ENCODE data around the gene TECTB.

Gene TECTB

DNA sequence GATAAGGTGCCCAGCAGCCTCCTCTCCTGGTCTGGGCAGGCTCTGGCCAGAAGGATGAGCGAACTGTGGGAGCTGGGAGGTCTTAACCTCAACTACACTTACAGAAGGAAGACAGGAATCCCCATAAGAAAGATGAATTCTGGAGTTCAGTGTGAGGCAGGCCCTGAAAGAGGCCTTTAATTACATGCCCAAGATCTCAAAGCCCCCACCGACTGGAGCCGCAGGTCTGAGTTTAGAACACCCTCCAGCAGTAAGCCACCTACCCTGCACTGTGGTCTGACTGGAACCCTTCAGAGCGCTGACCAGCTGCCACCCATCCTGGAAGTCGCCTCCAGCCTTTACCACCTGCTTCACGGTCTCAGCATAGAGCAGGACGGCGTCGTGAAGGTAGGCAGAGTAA is 62.5 kb downstream of the TECTB start:
- DNase-seq (ENCODE audit: low read depth in 2 of 3, low spot score in 1 of 3) = no peak

DNA sequence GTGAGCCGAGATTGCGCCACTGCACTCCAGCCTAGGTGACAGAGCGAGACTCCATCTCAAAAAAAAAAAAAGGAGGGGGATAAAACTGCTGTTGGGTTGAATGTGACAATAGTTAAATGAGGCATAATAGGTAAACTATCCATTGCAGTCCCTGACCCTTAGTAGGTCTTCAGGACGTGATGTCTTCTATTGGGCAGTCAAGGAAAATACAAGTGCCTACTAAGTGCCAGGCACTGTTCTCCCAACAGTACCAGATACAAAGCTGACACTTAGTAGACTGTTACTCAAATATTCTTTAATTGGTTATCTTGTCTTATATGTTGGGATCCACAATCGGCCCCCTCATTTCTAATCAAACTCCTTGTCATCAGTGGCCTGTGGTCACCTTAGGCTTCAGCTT is 63.6 kb downstream of the TECTB start:
- DNase-seq (ENCODE audit: low read depth in 2 of 3, low spot score in 1 of 3) = no peak

DNA sequence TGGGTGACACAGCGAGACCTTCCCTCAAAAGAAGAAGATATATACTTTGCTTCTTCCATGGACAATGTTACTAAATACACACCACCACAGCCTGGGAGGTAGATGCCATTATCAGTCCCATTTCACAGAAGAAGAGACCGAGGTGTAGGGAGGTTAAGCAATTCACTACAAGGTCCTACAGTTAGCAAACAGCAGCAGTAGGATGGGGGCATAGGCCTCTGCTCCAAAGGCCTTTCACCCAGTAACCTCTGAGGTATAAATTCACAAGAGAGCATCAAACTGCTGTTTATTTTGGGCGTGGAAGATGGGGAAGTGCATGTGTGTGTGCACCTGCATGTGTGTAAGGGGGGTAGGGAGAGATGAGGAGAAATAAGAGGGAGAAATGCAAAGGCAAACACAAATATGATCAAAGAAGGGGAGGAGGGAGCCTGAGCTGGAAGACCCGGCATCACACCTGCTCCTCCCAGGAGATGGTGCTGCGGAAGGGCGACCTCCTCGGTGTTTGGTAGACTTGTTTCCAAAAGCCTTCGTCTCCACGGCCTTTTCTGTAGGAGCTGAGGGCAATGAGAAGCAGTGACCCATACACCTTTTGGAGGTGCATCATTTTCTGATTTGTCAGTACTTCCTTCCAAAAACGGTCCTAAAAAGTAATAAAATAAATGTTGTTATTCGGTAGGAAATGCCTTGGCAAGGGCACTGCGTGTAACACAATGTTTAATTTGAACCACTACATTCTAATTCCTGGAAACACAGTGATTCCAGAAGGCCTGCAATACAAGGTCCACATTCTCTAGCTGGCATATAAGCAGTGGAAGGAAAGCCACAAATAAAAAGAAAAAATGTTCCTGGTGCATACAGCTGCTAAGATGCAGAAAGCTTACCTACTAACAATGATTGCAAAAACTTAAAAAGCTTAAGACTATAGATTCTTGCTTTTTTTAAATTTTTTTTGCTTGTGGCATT is 64.8 kb downstream of the TECTB start:
- DNase-seq (ENCODE audit: low read depth in 2 of 3, low spot score in 1 of 3) = no peak

GRCh38 chr10:112348759-112349158 is 65.6 kb downstream of the TECTB start:
- no peak for DNase-seq (ENCODE audit: low read depth in 2 of 3, low spot score in 1 of 3)

- DNase-seq (ENCODE audit: low read depth in 2 of 3, low spot score in 1 of 3) = no peak
Observed at GRCh38 chr10:112349521-112350085, 66.4 kb downstream of the TECTB start.

DNA sequence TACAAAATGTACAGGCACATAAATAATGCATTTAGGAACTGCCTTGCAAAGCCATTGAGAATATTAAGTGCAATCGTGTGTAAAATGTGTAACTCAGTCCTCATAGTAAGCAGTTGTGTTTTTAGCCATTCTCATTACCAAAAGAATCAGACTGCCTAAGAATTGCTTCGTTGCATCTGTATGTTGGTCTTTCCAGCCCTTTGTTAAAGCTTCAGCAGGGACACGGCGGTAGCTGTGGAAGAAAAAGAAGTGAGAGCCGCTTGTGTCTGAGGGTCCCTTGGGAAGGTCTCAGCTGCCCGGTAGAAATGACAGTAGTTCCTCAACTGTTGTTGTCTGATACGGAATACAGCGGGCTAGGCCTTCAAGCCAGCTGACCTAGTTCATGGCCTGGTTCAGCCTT is 67.9 kb downstream of the TECTB start:
- no peak for DNase-seq (ENCODE audit: low read depth in 2 of 3, low spot score in 1 of 3)

GRCh38 chr10:112352044-112352443 is 68.8 kb downstream of the TECTB start:
- DNase-seq (ENCODE audit: low read depth in 2 of 3, low spot score in 1 of 3) = no peak

DNA sequence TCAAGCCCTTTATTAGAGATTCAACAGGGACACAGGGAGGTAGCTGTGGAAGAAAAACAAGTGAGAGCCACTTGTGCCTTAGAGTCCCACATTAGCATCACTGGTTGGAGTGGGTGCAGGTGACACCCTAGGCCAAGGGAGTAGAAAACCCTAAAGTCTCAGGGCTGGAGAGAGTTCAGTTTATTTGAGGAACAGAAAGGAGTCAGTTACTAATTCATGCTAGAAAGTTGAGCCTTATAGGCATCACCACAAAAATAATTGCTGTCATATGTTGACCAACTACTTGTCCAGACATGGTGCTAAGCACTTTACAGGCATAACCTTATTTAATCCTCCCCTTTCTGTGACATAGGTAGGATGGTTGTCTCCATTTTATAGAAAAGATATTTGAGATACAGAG is 69.8 kb downstream of the TECTB start:
- DNase-seq (ENCODE audit: low read depth in 2 of 3, low spot score in 1 of 3) = no peak
